ENCODE results near the gene ARHGAP23. TPM values are rescaled to one million over a fixed set of nuclear protein-coding genes. Genes with fewer than 3 reads are reported as not detected.

Gene ARHGAP23
- total and polyA plus RNA-seq, 10 of the 15 experiments (the other 5 are each of a cell fraction or from before 2014, with no cell fraction given), result 0.23 to 5.8 (median 2.1) TPM

- H3K9ac ChIP-seq (ENCODE audit: control insufficient read depth, insufficient read depth, low read length), result no peak overlapping the region
- ChIA-PET SMC1A (ENCODE audit: uncharacterized antibody, unreplicated experiment) (interaction anchor here (0.6 to 1.5 kb wide), 3 partner anchors 10 to 29 kb away, joined by 3 to 6 read pairs (median 4); no protein-coding TSS in a partner anchor), RAD21 (ENCODE audit: unreplicated experiment) (interaction anchor here (1.2 kb wide), 1 partner anchor 28 kb away, joined by 3 read pairs; the partner anchor contains the start of gene SOCS7), CTCF (interaction anchor here (1.6 to 4.7 kb wide), 2 partner anchors 31 to 35 kb away, joined by 8 to 32 read pairs; no protein-coding TSS in a partner anchor), POLR2A (interaction anchor here (0.6 kb wide), 1 partner anchor 47 kb away, joined by 5 read pairs; no protein-coding TSS in a partner anchor)
- in situ Hi-C loops (cut with MboI), result loop anchor here (25.0 kb wide), 2 partner anchors 542 to 867 kb away; no protein-coding TSS in a partner anchor
- no peak overlapping the region for H2AFZ ChIP-seq (ENCODE audit: control insufficient read depth, low read depth, low read length)
- H3K4me2 ChIP-seq (ENCODE audit: control insufficient read depth, insufficient read depth), result no peak overlapping the region
- no TSS peak for BruUV-seq (replicated peaks)
- H3K4me3 ChIP-seq, result no peak overlapping the region
- no peak overlapping the region for H3K27ac ChIP-seq (ENCODE audit: control insufficient read depth, insufficient read depth)
- no peak for DNase-seq (ENCODE audit: low read depth, low spot score)
- no peak for FAIRE-seq
- peaks cover 0 to 5% of the 10 kb centered on the region in 2 experiments; a peak in 2 of 4 replicates for H3K36me3 ChIP-seq (ENCODE audit: control insufficient read depth in 2 of 2, insufficient read depth in 2 of 2, low read length in 1 of 2)
- no peaks in the 10 kb centered on the region for H3K4me1 ChIP-seq (ENCODE audit: control insufficient read depth, insufficient read depth, low read length)
- no peaks in the 10 kb centered on the region for H4K20me1 ChIP-seq (ENCODE audit: control insufficient read depth, insufficient read depth)
- TF ChIP-seq E4F1 (IDR thresholded peaks at IDR 0.05; ENCODE audit: borderline replicate concordance, partially characterized antibody), result no peak
- no peak for TF ChIP-seq RAD51 (IDR thresholded peaks at IDR 0.05)
- intact Hi-C loops (cut with micrococcal nuclease; ENCODE audit: unreplicated experiment), result no loop called here
- no peaks in the 10 kb centered on the region for H3K27me3 ChIP-seq (replicated peaks in 1 of 2; ENCODE audit: control insufficient read depth in 2 of 2, insufficient read depth in 2 of 2, low read length in 1 of 2)
- no peaks in the 10 kb centered on the region for H3K9me3 ChIP-seq (replicated peaks; ENCODE audit: control insufficient read depth, insufficient read depth, low read length)
- 100% methylated on average over 1 of the region's 1 CpG for WGBS (ENCODE audit: insufficient coverage, insufficient replicate concordance, low lambda C conversion rate, missing lambda C conversion rate)
- no peaks in the 10 kb centered on the region for H3K79me2 ChIP-seq (ENCODE audit: control insufficient read depth, insufficient read depth, low read length)
- ATAC-seq, result no peak
Measured at GRCh38 chr17:38379448-38379847, 48.8 kb upstream of the ARHGAP23 start.

DNA sequence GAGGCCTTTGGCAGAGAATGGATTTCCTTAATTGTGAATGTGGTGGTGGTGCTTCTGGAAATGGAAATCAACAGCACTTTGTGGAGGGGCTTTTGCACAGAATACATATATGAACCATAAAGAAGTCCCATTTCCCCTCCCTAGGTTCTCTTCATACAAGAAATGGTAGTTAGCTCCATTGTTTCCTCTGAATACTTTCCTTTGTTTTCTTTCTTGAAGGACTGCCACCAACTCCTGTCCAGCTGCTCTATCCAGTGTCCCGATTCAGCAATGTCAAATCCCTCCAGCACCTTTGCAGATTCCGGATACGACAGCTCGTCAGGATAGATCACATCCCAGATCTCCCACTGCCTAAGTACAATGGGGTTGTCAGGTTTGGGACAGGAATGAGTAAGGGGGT is 33.2 kb upstream of the ARHGAP23 start:
- no peaks in the 10 kb centered on the region for H3K9me3 ChIP-seq (replicated peaks; ENCODE audit: control insufficient read depth, insufficient read depth, low read length)
- no peaks in the 10 kb centered on the region for H3K27me3 ChIP-seq (replicated peaks in 1 of 2; ENCODE audit: control insufficient read depth in 2 of 2, insufficient read depth in 2 of 2, low read length in 1 of 2)
- no peak overlapping the region for H3K4me2 ChIP-seq (ENCODE audit: control insufficient read depth, insufficient read depth)
- intact Hi-C loops (cut with micrococcal nuclease; ENCODE audit: unreplicated experiment), result no loop called here
- WGBS (ENCODE audit: insufficient coverage, insufficient replicate concordance, low lambda C conversion rate, missing lambda C conversion rate), result 100% methylated on average over 4 of the region's 4 CpGs
- in situ Hi-C loops (cut with MboI), result loop anchor here (25.0 kb wide), 2 partner anchors 558 to 883 kb away; no protein-coding TSS in a partner anchor
- POLR2A ChIA-PET, result no interaction called here
- TF ChIP-seq, protein P1, sequence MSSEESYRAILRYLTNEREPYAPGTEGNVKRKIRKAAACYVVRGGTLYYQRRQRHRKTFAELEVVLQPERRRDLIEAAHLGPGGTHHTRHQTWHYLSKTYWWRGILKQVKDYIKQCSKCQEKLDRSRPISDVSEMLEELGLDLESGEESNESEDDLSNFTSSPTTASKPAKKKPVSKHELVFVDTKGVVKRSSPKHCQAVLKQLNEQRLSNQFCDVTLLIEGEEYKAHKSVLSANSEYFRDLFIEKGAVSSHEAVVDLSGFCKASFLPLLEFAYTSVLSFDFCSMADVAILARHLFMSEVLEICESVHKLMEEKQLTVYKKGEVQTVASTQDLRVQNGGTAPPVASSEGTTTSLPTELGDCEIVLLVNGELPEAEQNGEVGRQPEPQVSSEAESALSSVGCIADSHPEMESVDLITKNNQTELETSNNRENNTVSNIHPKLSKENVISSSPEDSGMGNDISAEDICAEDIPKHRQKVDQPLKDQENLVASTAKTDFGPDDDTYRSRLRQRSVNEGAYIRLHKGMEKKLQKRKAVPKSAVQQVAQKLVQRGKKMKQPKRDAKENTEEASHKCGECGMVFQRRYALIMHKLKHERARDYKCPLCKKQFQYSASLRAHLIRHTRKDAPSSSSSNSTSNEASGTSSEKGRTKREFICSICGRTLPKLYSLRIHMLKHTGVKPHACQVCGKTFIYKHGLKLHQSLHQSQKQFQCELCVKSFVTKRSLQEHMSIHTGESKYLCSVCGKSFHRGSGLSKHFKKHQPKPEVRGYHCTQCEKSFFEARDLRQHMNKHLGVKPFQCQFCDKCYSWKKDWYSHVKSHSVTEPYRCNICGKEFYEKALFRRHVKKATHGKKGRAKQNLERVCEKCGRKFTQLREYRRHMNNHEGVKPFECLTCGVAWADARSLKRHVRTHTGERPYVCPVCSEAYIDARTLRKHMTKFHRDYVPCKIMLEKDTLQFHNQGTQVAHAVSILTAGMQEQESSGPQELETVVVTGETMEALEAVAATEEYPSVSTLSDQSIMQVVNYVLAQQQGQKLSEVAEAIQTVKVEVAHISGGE (CRISPR knock-in tag; IDR thresholded peaks at IDR 0.05), result no peak
- H3K4me1 ChIP-seq (ENCODE audit: control insufficient read depth, insufficient read depth, low read length), result no peaks in the 10 kb centered on the region
- H3K36me3 ChIP-seq (ENCODE audit: control insufficient read depth in 2 of 2, insufficient read depth in 2 of 2, low read length in 1 of 2), result peaks cover 5 to 8% of the 10 kb centered on the region in 2 experiments; a peak in 3 of 4 replicates
- H3K27ac ChIP-seq (ENCODE audit: control insufficient read depth, insufficient read depth), result no peak overlapping the region
- H4K20me1 ChIP-seq (ENCODE audit: control insufficient read depth, insufficient read depth), result no peaks in the 10 kb centered on the region
- DNase-seq (ENCODE audit: low read depth, low spot score) (no peak), ATAC-seq (no peak), FAIRE-seq (no peak)
- no peak overlapping the region for H3K4me3 ChIP-seq
- no peak overlapping the region for H2AFZ ChIP-seq (ENCODE audit: control insufficient read depth, low read depth, low read length)
- SMC1A ChIA-PET (ENCODE audit: uncharacterized antibody, unreplicated experiment), result interaction anchor here (1.1 to 1.5 kb wide), 2 partner anchors 19 to 46 kb away, joined by 3 to 4 read pairs; no protein-coding TSS in a partner anchor
- CTCF ChIA-PET, result interaction anchor here (1.3 to 3.1 kb wide), 2 partner anchors 46 to 62 kb away, joined by 4 to 12 read pairs; no protein-coding TSS in a partner anchor
- no peaks in the 10 kb centered on the region for H3K79me2 ChIP-seq (ENCODE audit: control insufficient read depth, insufficient read depth, low read length)
- no TSS peak for BruUV-seq (replicated peaks)
- H3K9ac ChIP-seq (ENCODE audit: control insufficient read depth, insufficient read depth, low read length), result no peak overlapping the region
- RAD21 ChIA-PET (ENCODE audit: unreplicated experiment), result no interaction called here
